Keratinocyte (primary cell): ENCODE data around the gene SMCO1. TPM values are rescaled to one million over a fixed set of nuclear protein-coding genes. Genes with fewer than 3 reads are reported as not detected.

Source experiments
- DNase-seq: peaks from one replicate; pipeline ENCODE4 v3.0.0-alpha.2; 2011; ENCODE audit warnings: low read depth, missing footprints, low spot score
- FAIRE-seq: peaks from 2 replicates; lab custom pipeline; 2011; peaks lifted over from hg19 to GRCh38; lab: Jason Lieb, UNC
- H2AFZ ChIP-seq: 2 replicates; pipeline ENCODE4 v1.6.0; 2012; ENCODE audit warnings: low read length, control low read depth, inconsistent platforms; ENCODE audit not compliant: control insufficient read depth
- H3K27ac ChIP-seq: 2 replicates; pipeline ENCODE4 v1.5.1; 2011; ENCODE audit warnings: low read length; ENCODE audit not compliant: control insufficient read depth, insufficient read depth
- H3K27me3 ChIP-seq: 3 replicates; pipeline ENCODE4 v1.6.0; 2011; ENCODE audit warnings: low read length; ENCODE audit not compliant: control insufficient read depth, insufficient read depth; ENCODE audit errors: extremely low read depth
- H3K36me3 ChIP-seq, 2 experiments: 2 replicates in 1 of 2; 3 replicates in 1 of 2; pipeline ENCODE4 v1.5.1; 2011; ENCODE audit warnings: low read length in 2 of 2, mild to moderate bottlenecking in 1 of 2; ENCODE audit not compliant: control insufficient read depth in 2 of 2, insufficient read depth in 2 of 2; ENCODE audit errors: extremely low read depth in 1 of 2
- H3K4me1 ChIP-seq: 3 replicates; pipeline ENCODE4 v1.5.1; 2011; ENCODE audit warnings: low read length; ENCODE audit not compliant: control insufficient read depth, insufficient read depth; ENCODE audit errors: extremely low read depth
- H3K4me2 ChIP-seq: 3 replicates; pipeline ENCODE4 v1.6.0; 2011; ENCODE audit warnings: low read depth, low read length; ENCODE audit not compliant: control insufficient read depth, insufficient read depth; ENCODE audit errors: extremely low read depth
- H3K4me3 ChIP-seq, 3 experiments: fragments of 200-600 bp in 1 of 3; sonication (generic) in 1 of 3; 2 replicates in 2 of 3; 3 replicates in 1 of 3; pipeline ENCODE4 v1.5.1; 2011 to 2016; ENCODE audit warnings: low read length in 3 of 3, mild to moderate bottlenecking in 3 of 3, control low read depth in 2 of 3, inconsistent platforms in 1 of 3, low read depth in 1 of 3, mixed read lengths in 1 of 3, mixed run types in 1 of 3, moderate library complexity in 1 of 3; ENCODE audit not compliant: control insufficient read depth in 2 of 3, insufficient read depth in 2 of 3; ENCODE audit errors: extremely low read depth in 1 of 3
- H3K79me2 ChIP-seq: 2 replicates; pipeline ENCODE4 v1.6.0; 2012; ENCODE audit warnings: low read length; ENCODE audit not compliant: control insufficient read depth, insufficient read depth
- H3K9ac ChIP-seq: 3 replicates; pipeline ENCODE4 v1.6.0; 2011; ENCODE audit warnings: low read length; ENCODE audit not compliant: control insufficient read depth, insufficient read depth; ENCODE audit errors: extremely low read depth
- H3K9me1 ChIP-seq: 3 replicates; pipeline ENCODE4 v1.6.0; 2011; ENCODE audit warnings: low read length; ENCODE audit not compliant: control insufficient read depth, insufficient read depth; ENCODE audit errors: extremely low read depth
- H3K9me3 ChIP-seq: 2 replicates; pipeline ENCODE4 v1.5.1; 2012; ENCODE audit warnings: low read depth, low read length; ENCODE audit not compliant: control insufficient read depth
- H4K20me1 ChIP-seq: 3 replicates; pipeline ENCODE4 v1.6.0; 2011; ENCODE audit warnings: low read length; ENCODE audit not compliant: control insufficient read depth, insufficient read depth; ENCODE audit errors: extremely low read depth
- CTCF ChIP-seq, 3 experiments: IDR thresholded peaks in 1 of 3; conservative IDR thresholded peaks in 1 of 3; optimal IDR thresholded peaks in 1 of 3; 2 replicates in 2 of 3; 3 replicates in 1 of 3; pipeline versions ENCODE3 to v1.5.1; 2011; ENCODE audit warnings: low read length in 3 of 3, mild to moderate bottlenecking in 3 of 3, moderate library complexity in 2 of 3, control low read depth in 1 of 3, inconsistent platforms in 1 of 3; ENCODE audit not compliant: insufficient read depth in 2 of 3; ENCODE audit errors: extremely low read depth in 1 of 3
- EZH2 ChIP-seq: IDR thresholded peaks from one replicate; pipeline ENCODE4 v1.6.1; 2012; ENCODE audit warnings: inconsistent platforms, mild to moderate bottlenecking, low read length, moderate library complexity
- dilution Hi-C: fragments of 300-500 bp; cut with MboI; formaldehyde crosslinking; loops from one replicate; pipeline ENCODE4 v1.7.0; 2020; ENCODE audit warnings: low sequenced_read_pairs; ENCODE audit not compliant: extremely low pct_ligation_motif_present
- polyA plus RNA-seq, 5 experiments: library from polyadenylated mRNA; depleted of rRNA in 3 of 5; stranded (reverse) in 3 of 5; stranded (forward) in 1 of 5; unstranded in 1 of 5; fragments of >200 nt; gene quantifications; 1 replicate in 1 of 5; 2 replicates in 3 of 5; 3 replicates in 1 of 5; pipeline versions ENCODE4 v1.2.1 to v1.2.3, GENCODE V29; 2011 to 2012; ENCODE audit warnings: missing spikeins in 2 of 5, low read depth in 1 of 5, low replicate concordance in 1 of 5

Gene SMCO1
- polyA plus RNA-seq, 1 donor (not counting 4 experiments of a cell fraction or from before 2014, with no cell fraction given): not detected

DNA sequence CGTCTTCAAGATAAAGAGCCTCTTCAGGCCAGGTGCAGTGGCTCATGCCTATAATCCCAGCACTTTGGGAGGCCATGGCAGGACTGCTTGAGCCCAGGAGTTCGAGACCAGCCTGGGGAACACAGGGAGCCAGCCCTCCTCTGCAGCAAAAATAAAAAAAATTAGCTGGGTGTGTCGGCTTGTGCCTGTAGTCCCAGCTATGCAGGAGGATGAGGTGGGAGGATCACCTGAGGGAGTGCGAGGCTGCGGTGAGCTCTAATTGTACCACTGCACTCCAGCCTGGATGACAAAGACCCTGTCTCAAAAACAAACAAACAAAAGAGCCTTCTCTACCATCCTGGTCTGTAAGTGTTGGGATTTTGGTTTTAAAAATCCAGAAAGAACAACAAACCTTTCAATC lies 42.1 kb upstream of the SMCO1 start:
- Histone ChIP-seq H3K9me1 (no peaks in the 10 kb centered on the region), H3K27me3 (no peaks in the 10 kb centered on the region), H3K79me2 (peaks cover 3% of the 10 kb centered on the region), H3K4me3 (no peak overlapping the region), H3K4me2 (no peak overlapping the region), H4K20me1 (no peaks in the 10 kb centered on the region), H3K36me3 (peaks cover 4 to 7% of the 10 kb centered on the region in 2 experiments), H3K4me1 (no peaks in the 10 kb centered on the region), H3K27ac (no peak overlapping the region), H3K9ac (no peak overlapping the region), H2AFZ (no peak overlapping the region), H3K9me3 (no peaks in the 10 kb centered on the region)
- no peak for DNase-seq
- FAIRE-seq: no peak
- dilution Hi-C loops: no loop called here
- TF ChIP-seq EZH2 (no peak), CTCF (optimal IDR thresholded peaks at IDR 0.05 in 1 of 3, IDR thresholded peaks at IDR 0.05 in 1 of 3, conservative IDR thresholded peaks at IDR 0.05 in 1 of 3; ENCODE audit: extremely low read depth in 1 of 3, insufficient read depth in 2 of 3, low read length in 3 of 3) (no peak)

GRCh38 chr3:196555295-196555694 lies 40.1 kb upstream of the SMCO1 start:
- Histone ChIP-seq H3K4me2 (no peak overlapping the region), H3K9me3 (no peaks in the 10 kb centered on the region), H3K27ac (no peak overlapping the region), H3K36me3 (peaks cover 0 to 4% of the 10 kb centered on the region in 2 experiments), H3K9ac (no peak overlapping the region), H3K9me1 (no peaks in the 10 kb centered on the region), H4K20me1 (no peaks in the 10 kb centered on the region), H3K79me2 (no peaks in the 10 kb centered on the region), H3K27me3 (no peaks in the 10 kb centered on the region), H2AFZ (no peak overlapping the region), H3K4me1 (no peaks in the 10 kb centered on the region), H3K4me3 (no peak overlapping the region)
- dilution Hi-C loops: no loop called here
- no peak for DNase-seq
- TF ChIP-seq EZH2: no peak
- TF ChIP-seq CTCF (optimal IDR thresholded peaks at IDR 0.05 in 1 of 3, IDR thresholded peaks at IDR 0.05 in 1 of 3, conservative IDR thresholded peaks at IDR 0.05 in 1 of 3; ENCODE audit: extremely low read depth in 1 of 3, insufficient read depth in 2 of 3, low read length in 3 of 3): no peak
- no peak for FAIRE-seq
